ENCODE measurements around the gene KCNJ18.
"Not testable (repeated sequence)": the region's sequence is repeated elsewhere in the genome, so short reads cannot be mapped to it uniquely, and the experiment has no call there.

Gene KCNJ18

DNA sequence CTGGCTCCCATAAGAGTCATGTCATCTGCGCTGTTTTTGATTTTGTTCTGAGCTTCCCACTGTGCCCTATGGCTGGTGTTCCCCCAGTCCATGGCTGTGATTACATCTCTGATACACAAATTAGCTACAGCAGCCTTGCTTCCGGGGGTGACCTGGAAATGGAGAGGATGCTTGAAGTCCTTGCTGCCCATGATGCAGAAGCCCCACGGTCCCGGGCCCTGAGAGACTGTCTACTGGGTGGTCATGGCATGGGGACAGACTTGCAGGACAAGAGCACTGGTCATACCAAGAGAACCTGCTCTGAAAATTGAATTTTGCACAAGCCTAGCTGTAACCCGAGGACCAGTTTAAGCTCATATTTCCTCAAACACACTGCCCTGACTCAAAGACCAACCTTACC lies 38.8 kb downstream of the KCNJ18 start:
- DNase-seq (ENCODE audit: low spot score), result not testable (repeated sequence)

DNA sequence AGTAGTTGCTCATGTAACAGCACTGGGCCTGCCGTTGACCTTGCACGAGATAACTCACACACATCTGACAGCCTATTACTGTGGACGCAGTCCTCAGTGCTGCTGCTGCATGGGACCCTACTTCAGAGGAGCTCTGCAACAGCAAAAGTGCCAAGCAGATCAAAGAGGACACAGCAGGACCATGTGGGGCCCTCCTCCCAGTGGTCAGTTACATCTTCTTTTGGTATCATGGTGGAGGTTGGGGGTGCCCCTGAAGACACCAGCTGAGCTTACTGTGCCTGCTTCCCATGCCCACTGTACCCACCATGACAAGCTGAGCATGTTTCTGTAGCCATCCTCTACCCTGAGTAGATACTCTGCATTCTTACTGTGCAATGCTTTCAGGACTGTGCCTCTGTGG lies 41.6 kb downstream of the KCNJ18 start:
- DNase-seq (ENCODE audit: low spot score), result not testable (repeated sequence)

GRCh38 chr17:21735814-21736213 lies 43.5 kb downstream of the KCNJ18 start:
- not testable (repeated sequence) for DNase-seq (ENCODE audit: low spot score)

- not testable (repeated sequence) for DNase-seq (ENCODE audit: low spot score)
Observed at GRCh38 chr17:21737015-21737580, 44.8 kb downstream of the KCNJ18 start.

GRCh38 chr17:21738241-21738640 lies 45.9 kb downstream of the KCNJ18 start:
- not testable (repeated sequence) for DNase-seq (ENCODE audit: low spot score)

- DNase-seq (ENCODE audit: low spot score), result not testable (repeated sequence)
Observed at GRCh38 chr17:21738877-21739474, 46.7 kb downstream of the KCNJ18 start.

DNA sequence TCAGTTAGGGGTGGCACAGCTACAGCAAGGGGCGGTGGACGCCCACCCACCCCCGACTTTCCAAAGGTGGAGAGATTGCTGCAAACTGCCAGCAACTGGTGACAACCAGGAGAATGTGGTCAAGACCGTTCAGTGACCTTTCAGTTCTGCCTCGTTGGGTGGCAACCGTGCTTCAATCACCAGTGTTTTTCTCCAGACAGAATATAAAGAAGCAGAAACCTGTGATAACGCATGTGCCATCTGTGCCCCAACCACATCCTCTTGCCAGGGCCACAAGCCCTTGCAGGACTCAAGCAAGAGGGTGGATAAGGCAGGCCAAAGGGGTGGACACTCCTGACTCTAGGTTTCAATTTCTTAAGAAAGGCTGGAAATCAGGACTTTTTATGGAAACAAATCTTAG lies 47.2 kb downstream of the KCNJ18 start:
- DNase-seq (ENCODE audit: low spot score), result not testable (repeated sequence)

GRCh38 chr17:21740836-21741235 lies 48.5 kb downstream of the KCNJ18 start:
- not testable (repeated sequence) for DNase-seq (ENCODE audit: low spot score)

GRCh38 chr17:21741520-21741919 lies 49.2 kb downstream of the KCNJ18 start:
- DNase-seq (ENCODE audit: low spot score), result not testable (repeated sequence)

- DNase-seq (ENCODE audit: low spot score), result no peak
Observed at GRCh38 chr17:21742326-21742725, 50.0 kb downstream of the KCNJ18 start.

DNA sequence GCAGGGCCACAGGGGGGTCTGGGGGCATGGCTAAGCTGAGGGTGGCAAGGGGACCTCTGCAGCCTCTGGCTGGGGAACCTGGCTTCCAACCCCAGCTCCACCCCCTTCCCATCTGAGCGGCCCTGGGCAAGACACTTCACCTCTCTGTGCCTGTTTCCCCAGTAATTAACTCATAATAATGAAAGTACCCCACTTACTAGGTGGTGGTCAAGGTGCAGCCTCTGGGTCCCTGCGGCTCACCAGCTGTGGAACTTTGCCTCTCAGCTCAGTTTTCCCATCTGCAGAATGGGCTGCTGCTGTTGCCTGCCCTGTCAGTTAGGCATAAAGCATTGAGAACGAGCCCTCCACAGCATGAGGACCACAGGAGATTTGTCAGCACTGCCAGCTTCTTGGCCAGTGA lies 51.8 kb downstream of the KCNJ18 start:
- not testable (repeated sequence) for DNase-seq (ENCODE audit: low spot score)

DNA sequence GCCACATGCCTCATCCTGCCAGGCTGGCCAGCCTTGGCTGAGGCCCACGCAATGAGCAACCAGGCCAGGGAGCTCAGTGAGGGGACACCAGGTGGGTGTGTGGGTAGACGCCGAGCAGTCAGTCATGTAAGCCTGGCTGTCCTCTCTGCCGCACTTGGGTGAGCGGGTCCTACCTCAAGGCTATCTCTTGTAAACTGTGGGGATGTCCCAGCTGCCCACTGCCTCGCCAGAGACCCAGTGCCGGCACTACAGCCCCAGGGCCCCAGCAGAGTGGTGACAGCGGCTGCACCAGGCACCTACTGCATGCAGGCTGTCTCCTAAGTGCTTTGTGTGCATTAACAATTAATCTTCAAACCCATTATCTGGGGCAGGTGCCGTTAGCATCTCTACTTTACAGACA lies 52.3 kb downstream of the KCNJ18 start:
- not testable (repeated sequence) for DNase-seq (ENCODE audit: low spot score)

DNA sequence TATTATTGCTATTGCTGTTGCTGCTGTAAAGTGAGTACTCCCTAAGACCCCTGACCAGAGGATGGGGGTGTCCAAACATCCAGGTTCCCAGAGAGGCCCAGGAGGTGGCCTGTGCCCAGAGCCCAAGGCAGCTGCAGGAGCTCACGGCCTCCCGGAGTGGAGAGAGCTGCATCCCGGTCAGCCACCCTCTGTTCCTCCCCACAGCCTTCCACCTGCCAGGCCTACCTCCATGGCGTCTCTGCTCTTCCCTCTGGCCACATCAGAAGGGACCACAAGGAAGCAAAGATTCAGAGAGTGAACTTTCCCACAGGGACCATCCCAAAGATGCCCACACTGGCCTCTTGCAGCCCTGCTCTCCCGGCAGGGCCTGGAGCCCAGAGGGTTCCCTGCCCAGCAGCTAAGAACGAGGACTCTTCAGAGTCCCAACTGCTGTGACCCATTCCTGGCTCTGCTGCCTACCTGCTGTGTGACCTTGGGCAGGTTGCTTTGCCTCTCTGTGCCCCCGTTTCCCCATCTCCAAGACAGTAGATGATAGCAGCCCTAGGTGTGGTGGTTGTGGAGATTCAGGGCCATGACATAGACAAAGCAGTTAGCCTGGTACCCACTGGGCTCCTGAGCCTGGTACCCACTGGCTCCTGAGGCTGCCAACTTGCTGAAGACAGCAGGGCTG lies 53.2 kb downstream of the KCNJ18 start:
- DNase-seq (ENCODE audit: low spot score), result not testable (repeated sequence)

GRCh38 chr17:21746415-21746814 lies 54.1 kb downstream of the KCNJ18 start:
- DNase-seq (ENCODE audit: low spot score), result not testable (repeated sequence)

- not testable (repeated sequence) for DNase-seq (ENCODE audit: low spot score)
Observed at GRCh38 chr17:21747195-21747915, 55.0 kb downstream of the KCNJ18 start.

GRCh38 chr17:21748686-21749085 lies 56.4 kb downstream of the KCNJ18 start:
- not testable (repeated sequence) for DNase-seq (ENCODE audit: low spot score)

DNA sequence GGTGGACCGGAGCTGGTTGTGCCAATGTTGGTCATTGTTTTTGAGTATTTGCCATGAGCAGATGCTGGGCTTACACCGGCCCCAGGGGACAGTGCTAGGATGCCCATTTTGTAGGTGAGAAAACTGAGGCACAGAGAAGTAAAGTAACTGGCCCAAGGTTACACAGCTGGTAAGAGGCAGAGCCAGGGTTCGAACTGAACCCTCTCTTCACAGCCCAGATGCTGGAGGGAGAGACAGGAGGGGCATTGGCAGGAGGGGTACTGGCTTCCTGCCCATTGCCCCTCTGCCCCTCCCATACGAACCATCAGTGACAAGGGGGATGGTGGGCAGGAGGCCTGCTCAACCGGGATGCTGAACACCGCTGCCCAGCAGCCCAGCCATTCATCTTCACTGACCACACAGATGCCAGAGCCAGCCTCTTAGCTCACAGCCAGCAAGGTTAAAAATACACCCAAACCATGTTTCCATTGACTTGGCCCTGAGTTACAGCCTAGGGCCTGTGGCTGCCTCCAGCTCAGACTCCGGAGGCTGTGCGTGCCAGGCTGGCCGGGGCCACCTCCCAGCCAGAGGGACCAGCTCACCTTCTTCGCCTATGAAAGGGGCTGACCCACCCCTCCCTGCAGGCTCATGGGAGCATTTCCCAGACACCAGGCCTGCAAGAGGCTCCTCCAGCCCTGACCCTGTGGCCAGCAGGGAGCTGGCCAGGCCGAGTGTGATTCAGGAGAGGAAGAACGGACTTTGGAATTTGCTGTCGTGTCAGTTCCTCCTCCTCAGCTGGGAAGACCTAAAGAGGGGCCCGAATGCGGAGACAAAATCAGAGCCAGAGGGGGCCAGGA lies 57.6 kb downstream of the KCNJ18 start:
- not testable (repeated sequence) for DNase-seq (ENCODE audit: low spot score)

- not testable (repeated sequence) for DNase-seq (ENCODE audit: low spot score)
Observed at GRCh38 chr17:21751111-21751510, 58.8 kb downstream of the KCNJ18 start.
